A673 (cell line): ENCODE results near the gene CMTM1.

Experiments
- CTCF ChIP-seq: fragments of 300-800, 200-600 bp; sonication (generic); conservative IDR thresholded peaks from 2 replicates; pipeline ENCODE4 v1.5.1; 2017; ENCODE audit warnings: low read depth, mild to moderate bottlenecking, antibody characterized with exemption, low read length, moderate library complexity, mixed read lengths
- EZH2 ChIP-seq: fragments of 200-600 bp; sonication (generic); IDR thresholded peaks from 2 replicates; pipeline ENCODE4 v1.6.1; 2017; ENCODE audit warnings: borderline replicate concordance, low read depth, mild to moderate bottlenecking, mixed read lengths, antibody characterized with exemption, low read length; ENCODE audit not compliant: poor library complexity, severe bottlenecking

GRCh38 chr16:66572356-66572755 lies 6.1 kb downstream of the CMTM1 start:
- TF ChIP-seq CTCF (no peak), EZH2 (no peak)
